ENCODE measurements around the gene PRKN.
"Not testable (repeated sequence)": the region's sequence is repeated elsewhere in the genome, so short reads cannot be mapped to it uniquely, and the experiment has no call there.

The PRKN gene

DNA sequence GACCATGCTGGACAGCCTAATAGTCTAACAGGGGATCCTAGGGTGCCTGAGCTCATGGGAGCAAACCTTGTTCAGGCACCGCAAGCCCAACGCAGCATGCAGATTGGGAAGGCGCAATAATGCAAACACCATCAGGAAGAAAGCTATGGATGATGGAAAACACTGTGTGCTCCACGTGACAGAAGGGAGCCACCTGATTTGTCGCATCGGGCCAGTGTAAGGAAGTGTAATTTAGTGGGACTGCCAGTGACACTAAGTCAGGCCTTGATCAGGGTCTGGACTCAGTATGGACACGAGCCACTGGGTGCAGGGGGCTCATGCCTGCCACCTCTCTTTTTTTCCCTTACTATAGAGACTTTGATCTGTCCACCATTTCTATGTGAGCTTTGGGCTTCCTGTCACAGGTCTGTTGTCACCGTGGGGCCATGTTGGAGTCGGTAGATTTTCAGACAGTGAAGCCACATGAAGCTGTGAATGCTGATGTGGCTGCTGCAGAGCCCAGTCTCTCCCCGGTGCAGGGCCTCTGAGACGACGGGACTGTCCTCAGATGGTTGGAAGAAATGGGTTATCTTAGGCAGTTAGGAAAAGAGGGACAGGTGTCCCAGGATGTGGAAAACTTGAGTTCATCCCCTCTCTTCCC lies 1379.5 kb downstream of the PRKN start:
- DNase-seq (ENCODE audit: low read depth), result no peak

DNA sequence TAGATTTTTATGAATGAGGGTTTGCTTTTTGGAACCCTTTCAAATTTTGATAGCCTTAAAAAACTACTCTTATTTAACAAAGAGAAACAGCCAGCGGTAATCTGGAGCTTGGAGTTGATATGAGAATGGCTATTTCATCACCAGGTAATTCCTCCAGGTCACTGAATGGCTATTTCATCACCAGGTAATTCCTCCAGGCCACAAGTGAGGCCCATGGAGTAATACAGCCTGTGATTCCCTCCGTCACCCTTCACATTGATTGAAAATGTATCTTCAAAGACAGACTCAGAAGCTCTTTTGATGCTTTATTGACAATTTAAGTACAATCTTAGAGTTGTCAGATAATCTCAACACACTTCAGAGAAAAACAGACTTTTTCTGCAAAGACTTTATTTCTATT lies 1380.4 kb downstream of the PRKN start:
- no peak for DNase-seq (ENCODE audit: low read depth)

GRCh38 chr6:161346717-161347116 lies 1380.8 kb downstream of the PRKN start:
- DNase-seq (ENCODE audit: low read depth), result no peak

DNA sequence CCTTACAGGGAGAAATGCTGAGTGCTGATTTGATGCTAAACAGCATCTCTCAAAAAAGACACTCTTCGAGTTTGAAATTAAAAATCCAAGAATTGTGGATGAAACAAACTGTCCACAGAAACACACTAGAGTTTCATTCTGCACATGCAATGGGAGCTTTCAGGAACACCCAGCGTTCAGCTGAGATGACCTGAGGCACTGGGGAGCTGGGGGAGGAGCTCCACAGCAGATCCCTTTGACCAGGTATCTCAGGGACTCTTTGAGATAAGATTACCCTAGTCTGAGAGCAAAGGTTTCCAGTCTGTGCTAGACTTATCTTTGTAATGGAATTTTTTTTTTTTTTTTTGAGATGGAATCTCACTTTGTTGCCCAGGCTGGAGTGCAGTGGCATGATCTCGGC lies 1382.9 kb downstream of the PRKN start:
- DNase-seq (ENCODE audit: low read depth), result no peak

- DNase-seq (ENCODE audit: low read depth), result no peak
Observed at GRCh38 chr6:161342039-161342438, 1385.5 kb downstream of the PRKN start.

DNA sequence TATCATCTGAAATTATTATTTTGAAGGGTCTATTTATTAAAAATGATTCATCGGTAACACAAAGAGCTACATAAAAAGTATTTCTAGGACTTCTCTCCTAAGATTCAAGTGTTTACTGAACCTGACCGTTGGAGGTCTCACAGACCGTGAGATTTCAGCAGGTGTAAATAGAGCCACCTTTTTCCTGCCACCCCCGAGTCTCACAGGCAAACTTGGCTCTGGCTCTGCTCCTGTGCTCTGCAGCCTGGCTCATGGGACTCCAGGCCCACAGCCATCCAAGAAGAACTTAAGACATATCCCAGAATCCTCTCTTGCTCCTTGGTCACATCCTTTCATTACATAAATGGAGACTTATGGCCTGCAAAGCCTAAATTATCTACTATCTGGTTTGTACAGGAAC lies 1385.9 kb downstream of the PRKN start:
- no peak for DNase-seq (ENCODE audit: low read depth)

DNA sequence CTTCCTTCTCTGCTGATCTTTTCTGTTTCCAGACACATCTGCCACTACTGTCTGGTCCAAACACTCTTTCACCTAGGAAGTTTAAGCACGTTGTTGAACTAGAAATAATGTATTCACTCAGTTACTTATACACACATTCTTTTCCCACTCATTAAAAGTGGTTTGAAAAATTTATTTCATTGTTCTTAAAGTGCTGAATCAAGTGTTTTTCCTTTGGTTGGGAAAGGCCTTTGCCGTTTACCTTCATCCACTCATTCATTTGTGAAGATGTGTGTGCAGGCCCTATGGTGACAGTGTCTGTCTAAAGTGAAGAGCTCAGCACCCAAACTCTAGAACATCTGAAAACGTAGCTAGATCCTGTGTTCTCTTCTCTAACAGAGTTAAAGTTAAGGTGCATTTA lies 1389.6 kb downstream of the PRKN start:
- no peak for DNase-seq (ENCODE audit: low read depth)

DNA sequence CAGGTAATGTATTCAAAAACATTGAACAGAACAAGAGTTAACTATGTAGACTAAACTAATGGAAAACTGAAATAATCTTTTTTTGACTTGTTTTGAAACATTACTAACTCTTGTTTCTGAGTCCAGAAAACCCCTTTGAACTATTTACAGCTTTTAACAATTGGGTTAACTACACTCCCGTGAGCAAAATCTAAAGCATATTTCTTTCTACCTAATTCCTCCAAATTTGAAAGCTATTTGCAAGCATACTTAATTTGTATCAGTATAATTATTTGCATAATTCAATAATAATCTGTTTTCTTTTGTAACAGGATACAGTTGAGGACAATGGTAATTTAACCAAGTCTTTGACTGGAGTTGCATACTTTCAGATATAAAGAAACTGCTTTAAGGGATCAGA lies 1391.1 kb downstream of the PRKN start:
- no peak for DNase-seq (ENCODE audit: low read depth)

DNA sequence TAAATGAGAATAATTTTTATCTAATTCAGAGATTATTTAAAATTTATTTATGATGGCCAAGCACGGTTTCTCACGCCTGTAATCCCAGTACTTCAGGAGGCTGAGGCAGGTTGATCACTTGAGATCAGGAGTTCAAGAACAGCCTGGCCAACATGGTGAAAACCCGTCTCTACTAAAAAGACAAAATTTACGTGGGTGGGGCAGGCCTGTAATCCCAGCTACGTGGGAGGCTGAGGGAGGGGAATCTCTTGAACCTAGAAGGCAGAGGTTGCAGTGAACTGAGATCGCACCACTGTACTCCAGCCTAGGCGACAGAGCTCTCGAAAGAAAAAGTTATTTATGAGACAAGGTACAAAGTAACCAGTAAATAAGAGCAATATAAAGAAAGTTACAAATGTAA lies 1394.2 kb downstream of the PRKN start:
- DNase-seq (ENCODE audit: low read depth), result no peak

DNA sequence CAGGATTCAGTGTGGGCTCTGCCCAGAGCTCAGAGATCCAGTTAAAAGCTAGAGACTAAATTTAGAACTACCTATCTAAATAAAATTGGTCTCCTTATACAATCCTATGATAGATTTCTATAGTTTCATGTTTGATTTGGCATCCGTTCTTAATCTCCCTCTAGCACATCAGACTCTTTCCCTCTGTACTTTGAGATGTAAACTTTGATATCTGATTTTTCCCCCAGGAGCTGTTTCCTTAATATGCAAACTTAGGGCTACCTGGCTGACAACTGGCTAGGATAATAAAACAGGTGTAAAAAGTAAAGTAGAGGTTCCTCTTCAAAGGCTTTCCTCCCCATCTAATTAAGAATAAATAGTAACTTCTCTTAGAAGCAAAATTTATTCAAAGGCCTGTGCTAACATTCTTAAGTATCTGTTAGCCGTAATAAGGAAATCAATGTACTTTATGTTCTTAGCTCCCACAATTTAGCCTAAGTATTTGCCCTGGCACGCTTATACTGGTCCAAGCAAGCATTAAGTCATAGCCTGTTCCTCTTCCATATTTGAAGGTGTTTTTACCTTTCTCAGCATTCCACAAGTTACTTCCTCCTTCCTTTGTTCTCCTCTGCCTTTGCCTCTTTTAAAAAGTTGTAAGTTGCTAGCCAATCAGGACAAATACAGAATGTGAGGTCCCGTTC lies 1396.0 kb downstream of the PRKN start:
- not testable (repeated sequence) for DNase-seq (ENCODE audit: low read depth)

- DNase-seq (ENCODE audit: low read depth), result no peak
Observed at GRCh38 chr6:161327360-161327953, 1400.1 kb downstream of the PRKN start.

DNA sequence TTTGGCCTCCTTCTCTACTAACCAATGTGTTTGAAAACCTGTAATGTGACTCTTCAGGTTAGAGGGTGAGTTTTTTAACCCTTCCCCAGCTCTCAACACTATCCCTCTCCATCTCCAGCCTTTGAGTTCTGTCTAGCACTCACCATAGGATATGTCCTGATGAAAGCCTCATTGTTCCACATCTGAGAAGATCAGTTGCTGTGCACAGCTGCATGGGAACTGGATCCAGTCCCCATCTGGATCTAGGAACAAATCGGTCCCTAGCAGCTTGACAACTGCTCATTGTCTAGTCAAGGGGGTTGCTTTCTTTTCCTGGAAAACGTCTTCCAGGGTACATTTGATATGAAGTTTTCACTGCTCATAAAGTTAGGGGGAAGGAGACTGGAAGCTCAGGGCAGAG lies 1408.3 kb downstream of the PRKN start:
- no peak for DNase-seq (ENCODE audit: low read depth)

DNA sequence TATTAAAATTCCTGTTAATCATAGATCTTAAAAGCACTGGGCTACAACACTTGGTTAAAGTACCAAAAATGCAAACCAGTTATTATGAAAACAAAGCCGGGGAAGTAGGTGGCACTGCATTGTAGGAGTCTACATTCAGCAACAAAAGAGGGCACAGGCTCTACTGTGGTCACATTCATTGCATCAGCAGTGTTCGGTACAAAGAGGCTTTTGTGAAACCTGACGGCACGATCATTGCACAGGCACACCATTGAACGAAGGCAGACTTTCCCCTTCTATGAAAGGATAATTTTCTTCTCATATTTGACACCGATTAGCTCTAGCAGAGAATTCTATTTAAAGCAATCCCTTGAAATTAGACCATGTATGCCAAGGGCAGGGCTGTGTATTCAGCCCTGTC lies 1409.1 kb downstream of the PRKN start:
- no peak for DNase-seq (ENCODE audit: low read depth)

- no peak for DNase-seq (ENCODE audit: low read depth)
Observed at GRCh38 chr6:161316531-161316930, 1411.0 kb downstream of the PRKN start.

DNA sequence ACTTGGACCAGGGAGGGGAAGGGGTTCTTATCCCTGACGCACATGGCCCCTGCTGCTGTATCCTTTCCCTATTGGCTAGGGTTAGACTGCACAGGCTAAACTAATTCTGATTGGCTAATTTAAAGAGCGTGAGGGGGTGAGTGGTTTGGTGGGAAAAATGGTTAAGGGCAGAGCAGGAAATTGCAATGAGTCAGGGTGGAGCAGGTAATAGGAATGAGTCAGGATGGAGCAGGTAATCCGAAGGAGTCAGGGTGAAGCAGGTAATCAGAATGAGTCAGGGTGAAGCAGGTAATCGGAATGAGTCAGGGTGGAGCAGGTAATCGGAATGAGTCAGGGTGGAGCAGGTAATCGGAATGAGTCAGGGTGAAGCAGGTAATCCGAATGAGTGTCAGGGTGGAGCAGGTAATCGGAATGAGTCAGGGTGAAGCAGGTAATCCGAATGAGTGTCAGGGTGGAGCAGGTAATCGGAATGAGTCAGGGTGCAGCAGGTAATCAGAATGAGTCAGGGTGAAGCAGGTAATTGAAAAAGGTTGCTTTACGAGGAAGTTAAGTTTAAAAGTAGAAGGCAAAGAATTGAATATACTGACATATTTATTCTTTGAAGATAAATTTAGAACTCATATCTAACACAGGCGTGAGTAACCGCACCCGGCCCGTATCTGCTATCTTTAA lies 1412.2 kb downstream of the PRKN start:
- not testable (repeated sequence) for DNase-seq (ENCODE audit: low read depth)

GRCh38 chr6:161314541-161315245 lies 1412.9 kb downstream of the PRKN start:
- DNase-seq (ENCODE audit: low read depth), result not testable (repeated sequence)

- no peak for DNase-seq (ENCODE audit: low read depth)
Observed at GRCh38 chr6:161313940-161314509, 1413.5 kb downstream of the PRKN start.

DNA sequence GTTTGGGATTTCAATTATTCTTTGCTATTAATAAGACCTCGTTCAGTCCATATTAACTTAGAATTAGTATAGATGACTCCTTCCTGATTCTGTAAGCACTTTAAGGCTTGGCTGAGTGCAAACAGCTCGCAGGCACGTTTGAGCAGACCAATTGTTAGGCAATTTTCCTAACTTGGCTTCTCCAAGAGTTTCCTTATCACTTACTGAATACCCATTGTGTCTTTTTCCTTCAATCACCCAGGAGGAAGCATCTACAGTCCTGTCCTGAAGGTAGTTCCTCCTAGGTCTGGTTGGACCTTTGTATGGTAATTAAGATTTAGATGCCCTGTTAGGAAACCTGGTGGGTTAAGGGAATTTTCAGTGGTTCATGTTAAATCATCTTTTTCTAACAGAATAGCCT lies 1414.1 kb downstream of the PRKN start:
- not testable (repeated sequence) for DNase-seq (ENCODE audit: low read depth)

DNA sequence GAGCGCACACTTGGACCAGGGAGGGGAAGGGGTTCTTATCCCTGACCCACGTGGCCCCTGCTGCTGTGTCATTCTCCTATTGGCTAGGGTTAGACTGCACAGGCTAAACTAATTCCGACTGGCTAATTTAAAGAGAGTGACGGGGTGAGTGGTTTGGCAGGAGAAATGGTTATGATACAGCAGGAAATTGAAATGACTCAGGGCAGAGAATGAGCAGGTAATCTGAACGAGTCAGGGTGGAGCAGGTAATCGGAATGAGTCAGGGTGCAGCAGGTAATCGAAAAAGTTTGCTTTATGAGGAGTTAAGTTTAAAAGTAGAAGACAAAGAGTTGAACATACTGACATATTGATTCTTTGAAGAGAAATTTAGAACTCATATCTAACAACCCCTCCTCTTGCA lies 1417.8 kb downstream of the PRKN start:
- not testable (repeated sequence) for DNase-seq (ENCODE audit: low read depth)

DNA sequence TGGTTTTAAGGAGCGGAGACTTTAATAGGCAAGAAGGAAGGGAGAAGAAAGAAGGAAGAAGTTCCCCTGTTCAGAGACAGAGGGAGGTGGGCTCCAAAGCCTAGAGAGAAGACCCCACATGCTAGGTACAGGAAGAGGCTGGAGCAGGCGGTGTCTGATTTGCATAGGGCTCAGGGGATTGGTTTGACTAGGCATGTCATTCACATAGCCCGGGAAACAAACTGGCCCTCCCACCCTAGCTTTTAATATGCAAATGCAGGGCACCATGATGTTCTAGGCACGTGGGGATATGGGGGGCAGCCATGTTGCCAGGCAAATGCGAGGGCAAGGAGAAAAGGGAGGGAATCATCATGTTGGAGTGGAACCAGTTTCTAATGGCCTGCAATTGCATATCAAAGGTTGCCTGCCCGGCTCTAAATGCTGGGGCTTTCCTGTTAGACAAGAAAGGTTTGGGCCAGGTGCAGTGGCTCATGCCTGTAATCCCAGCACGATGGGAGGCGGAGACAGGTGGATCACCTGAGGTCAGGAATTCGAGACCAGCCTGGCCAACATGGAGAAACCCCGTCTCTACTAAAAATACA lies 1419.4 kb downstream of the PRKN start:
- DNase-seq (ENCODE audit: low read depth), result no peak

DNA sequence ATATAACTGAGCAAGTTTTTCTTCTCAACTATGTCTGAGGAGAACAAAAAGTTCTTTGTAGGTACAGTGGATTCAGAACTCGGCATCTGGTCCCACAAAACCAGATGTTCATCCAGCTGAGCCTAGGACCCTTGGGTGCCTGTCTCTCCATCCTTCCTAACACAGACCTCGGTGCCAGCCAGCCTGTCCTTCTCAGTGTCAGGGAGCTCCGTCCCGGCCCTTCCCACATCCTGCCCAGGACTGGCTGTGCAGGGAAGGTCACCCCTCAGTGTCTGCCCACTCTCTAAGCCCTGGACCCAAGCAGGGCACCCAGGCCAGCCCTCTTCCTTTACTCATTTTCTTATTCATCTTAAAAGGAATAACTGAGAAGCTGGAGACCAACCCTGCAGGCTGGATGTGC lies 1421.7 kb downstream of the PRKN start:
- DNase-seq (ENCODE audit: low read depth), result no peak
